HUES6 (cell line): Measurements from ENCODE around the gene PRKCE.

Experiments
- H3K27ac ChIP-seq: 2 replicates; pipeline ENCODE4 v1.7.0; 2013; ENCODE audit warnings: low read depth, mild to moderate bottlenecking, low read length, inconsistent platforms
- H3K27me3 ChIP-seq: 2 replicates; pipeline ENCODE4 v1.6.1; 2013; ENCODE audit warnings: low read length; ENCODE audit not compliant: control insufficient read depth, insufficient read depth
- H3K36me3 ChIP-seq: 2 replicates; pipeline ENCODE4 v1.6.1; 2013; ENCODE audit warnings: low read length; ENCODE audit not compliant: control insufficient read depth, insufficient read depth
- H3K4me1 ChIP-seq: 2 replicates; pipeline ENCODE4 v1.6.1; 2013; ENCODE audit warnings: low read length; ENCODE audit not compliant: control insufficient read depth, insufficient read depth
- H3K4me3 ChIP-seq: 2 replicates; pipeline ENCODE4 v1.5.1; 2013; ENCODE audit warnings: low read depth, low read length
- H3K9ac ChIP-seq: one replicate; pipeline ENCODE4 v1.6.1; 2013; ENCODE audit warnings: mild to moderate bottlenecking, low read length
- H3K9me3 ChIP-seq: 2 replicates; pipeline ENCODE4 v1.6.1; 2013; ENCODE audit warnings: low read depth, low read length; ENCODE audit not compliant: control insufficient read depth, insufficient read depth

The PRKCE gene

DNA sequence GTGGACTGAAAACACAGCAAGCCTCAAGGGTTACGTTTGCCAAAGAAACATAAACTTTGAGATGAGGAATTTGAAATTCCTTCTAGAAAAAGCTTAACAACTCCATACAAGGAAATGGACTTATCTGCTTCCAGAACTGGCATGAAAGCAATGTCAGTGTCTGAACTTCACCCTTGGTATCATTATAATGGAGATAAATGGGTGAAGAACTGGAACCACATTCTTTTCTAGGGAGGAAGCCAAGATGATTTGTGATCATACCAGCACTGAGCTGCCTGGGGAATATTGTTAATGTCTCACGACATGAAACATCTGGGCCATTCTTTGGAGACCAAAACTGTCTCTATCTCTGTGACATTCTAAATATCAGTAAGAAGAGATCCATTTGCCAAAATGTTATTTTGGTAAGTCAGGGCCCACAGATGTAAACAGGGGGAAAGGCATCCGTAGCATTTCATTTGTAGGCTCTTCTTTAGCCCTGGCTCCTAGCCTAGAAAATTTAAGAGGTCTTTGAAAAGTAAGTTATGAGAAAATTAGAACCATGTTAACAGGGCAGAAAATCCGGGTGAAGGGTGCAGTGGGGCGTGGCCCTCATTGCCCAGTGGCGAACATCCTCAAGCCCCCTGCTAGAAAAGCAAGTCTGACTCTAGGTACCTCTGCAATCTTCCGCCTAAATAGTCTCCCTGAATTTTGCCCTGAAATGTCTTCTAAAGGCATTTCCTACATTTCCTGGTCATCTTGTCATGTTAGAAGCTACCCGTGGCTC, 350.4 kb downstream of the PRKCE start:
- Histone ChIP-seq H3K4me3 (no peak overlapping the region), H3K27me3 (no peaks in the 10 kb centered on the region), H3K4me1 (no peaks in the 10 kb centered on the region), H3K27ac (no peak overlapping the region), H3K9me3 (no peaks in the 10 kb centered on the region), H3K9ac (no peak overlapping the region), H3K36me3 (no peaks in the 10 kb centered on the region)

DNA sequence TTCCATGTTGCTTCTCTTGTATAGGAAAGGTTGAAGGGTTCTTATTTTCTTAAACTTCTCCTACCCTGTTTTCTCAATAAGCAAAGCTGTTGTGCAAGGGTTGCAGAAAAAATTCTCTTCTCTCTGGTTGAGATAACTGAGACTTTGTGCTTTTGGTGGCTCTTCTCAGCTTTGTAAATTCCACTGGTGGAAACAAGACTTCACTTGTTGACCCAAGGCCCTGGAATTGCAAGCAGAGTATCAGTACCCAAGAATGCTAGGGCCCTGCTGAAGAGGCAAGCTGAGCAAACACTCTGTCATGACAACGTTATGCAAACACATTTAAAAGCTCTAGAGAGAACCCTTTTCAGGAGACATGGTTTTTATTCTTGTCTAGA, 351.0 kb downstream of the PRKCE start:
- Histone ChIP-seq H3K4me1 (no peaks in the 10 kb centered on the region), H3K27me3 (no peaks in the 10 kb centered on the region), H3K27ac (no peak overlapping the region), H3K4me3 (no peak overlapping the region), H3K36me3 (no peaks in the 10 kb centered on the region), H3K9ac (no peak overlapping the region), H3K9me3 (no peaks in the 10 kb centered on the region)

DNA sequence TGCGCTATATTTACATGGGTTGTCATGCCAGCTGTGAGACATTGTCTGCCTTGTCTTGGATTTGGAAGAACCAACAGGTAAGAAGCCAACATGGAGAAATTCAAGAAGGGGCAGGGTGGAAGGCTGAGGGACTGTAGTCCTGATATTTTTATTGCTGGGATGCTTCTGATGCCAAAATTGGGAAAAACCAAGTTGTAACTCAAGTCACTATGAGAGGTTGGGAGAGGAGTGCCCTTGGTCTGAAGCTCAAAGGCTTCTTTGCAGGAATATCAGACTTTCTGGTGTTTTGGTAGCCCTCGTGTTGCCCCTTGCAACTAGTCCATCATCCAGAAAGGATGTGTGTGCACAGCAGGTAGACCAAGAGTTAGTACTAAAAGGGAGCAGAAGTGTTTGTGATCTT, 351.5 kb downstream of the PRKCE start:
- no peaks in the 10 kb centered on the region for H3K36me3 ChIP-seq
- H3K9ac ChIP-seq, result no peak overlapping the region
- H3K27me3 ChIP-seq, result no peaks in the 10 kb centered on the region
- no peaks in the 10 kb centered on the region for H3K9me3 ChIP-seq
- H3K27ac ChIP-seq, result no peak overlapping the region
- no peak overlapping the region for H3K4me3 ChIP-seq
- H3K4me1 ChIP-seq, result no peaks in the 10 kb centered on the region

DNA sequence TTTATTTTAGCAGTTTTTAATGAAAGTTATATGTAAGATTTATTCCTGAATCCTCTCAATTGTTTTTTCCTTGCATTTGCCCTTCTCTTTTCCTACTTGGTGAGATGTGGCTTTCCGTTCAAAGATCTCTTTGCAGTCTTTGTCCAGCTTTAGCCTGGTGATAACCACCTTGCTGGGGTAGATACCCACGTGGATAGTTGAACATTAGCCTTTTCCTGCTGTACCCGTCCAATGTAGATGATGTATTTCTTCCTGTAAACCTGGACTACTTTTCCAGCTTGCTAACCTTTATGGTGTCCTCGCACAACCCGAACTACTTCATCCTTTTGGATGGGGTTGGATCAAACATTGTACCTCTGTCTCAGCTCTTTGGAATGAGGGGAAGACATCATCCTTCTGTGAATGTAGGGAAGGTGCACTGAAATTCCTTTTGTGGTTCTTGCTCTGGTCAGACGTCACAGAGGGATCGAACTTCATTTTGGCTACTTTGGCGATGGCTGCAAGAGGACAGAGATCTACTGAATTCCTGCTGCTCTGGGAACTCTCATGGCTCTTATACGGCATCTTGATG, 352.5 kb downstream of the PRKCE start:
- Histone ChIP-seq H3K9me3 (no peaks in the 10 kb centered on the region), H3K36me3 (no peaks in the 10 kb centered on the region), H3K9ac (no peak overlapping the region), H3K4me3 (no peak overlapping the region), H3K27ac (no peak overlapping the region), H3K4me1 (no peaks in the 10 kb centered on the region), H3K27me3 (no peaks in the 10 kb centered on the region)

DNA sequence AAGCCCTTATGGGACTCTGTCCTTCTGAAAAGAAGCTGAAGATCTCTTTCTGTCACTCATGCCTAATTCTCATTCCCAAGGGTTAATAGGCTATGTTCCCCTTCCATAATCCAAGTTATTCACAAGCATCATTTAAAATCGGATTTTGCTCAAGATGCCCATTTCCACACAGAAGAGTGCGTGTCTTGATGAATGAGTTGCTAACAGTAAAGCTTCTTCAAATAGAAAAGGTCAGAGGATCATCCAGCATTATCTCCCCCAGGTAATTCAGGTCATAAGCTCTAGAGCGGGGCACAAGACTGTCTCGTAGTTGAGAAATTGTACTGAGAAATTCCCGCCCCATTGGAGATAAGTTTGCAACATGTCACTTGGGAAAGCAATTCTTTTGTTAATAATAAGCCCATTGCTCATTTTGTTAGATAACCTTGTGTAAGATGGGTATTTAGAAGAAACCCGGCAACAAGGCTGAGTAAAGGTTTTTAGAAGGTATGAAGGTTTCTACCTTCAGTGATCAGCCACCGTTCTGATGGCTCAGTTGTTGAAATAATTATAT, 355.1 kb downstream of the PRKCE start:
- Histone ChIP-seq H3K4me1 (no peaks in the 10 kb centered on the region), H3K9ac (no peak overlapping the region), H3K27ac (no peak overlapping the region), H3K9me3 (no peaks in the 10 kb centered on the region), H3K4me3 (no peak overlapping the region), H3K27me3 (no peaks in the 10 kb centered on the region), H3K36me3 (no peaks in the 10 kb centered on the region)

DNA sequence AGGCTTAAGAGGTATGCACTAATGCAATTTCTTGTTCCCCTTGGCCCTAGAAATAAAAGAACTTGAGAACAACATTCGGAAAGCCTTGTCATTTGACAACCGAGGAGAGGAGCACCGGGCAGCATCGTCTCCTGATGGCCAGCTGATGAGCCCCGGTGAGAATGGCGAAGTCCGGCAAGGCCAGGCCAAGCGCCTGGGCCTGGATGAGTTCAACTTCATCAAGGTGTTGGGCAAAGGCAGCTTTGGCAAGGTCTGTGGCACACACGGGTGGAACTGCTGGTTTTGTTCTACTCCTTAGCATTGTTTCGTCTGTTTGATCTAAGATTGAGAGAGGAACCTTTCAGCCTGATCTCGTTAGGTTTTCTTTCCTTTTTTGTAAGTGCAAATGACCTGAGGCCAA, 355.9 kb downstream of the PRKCE start:
- H3K36me3 ChIP-seq, result no peaks in the 10 kb centered on the region
- no peak overlapping the region for H3K9ac ChIP-seq
- H3K27me3 ChIP-seq, result no peaks in the 10 kb centered on the region
- no peaks in the 10 kb centered on the region for H3K9me3 ChIP-seq
- no peak overlapping the region for H3K27ac ChIP-seq
- H3K4me1 ChIP-seq, result no peaks in the 10 kb centered on the region
- no peak overlapping the region for H3K4me3 ChIP-seq

DNA sequence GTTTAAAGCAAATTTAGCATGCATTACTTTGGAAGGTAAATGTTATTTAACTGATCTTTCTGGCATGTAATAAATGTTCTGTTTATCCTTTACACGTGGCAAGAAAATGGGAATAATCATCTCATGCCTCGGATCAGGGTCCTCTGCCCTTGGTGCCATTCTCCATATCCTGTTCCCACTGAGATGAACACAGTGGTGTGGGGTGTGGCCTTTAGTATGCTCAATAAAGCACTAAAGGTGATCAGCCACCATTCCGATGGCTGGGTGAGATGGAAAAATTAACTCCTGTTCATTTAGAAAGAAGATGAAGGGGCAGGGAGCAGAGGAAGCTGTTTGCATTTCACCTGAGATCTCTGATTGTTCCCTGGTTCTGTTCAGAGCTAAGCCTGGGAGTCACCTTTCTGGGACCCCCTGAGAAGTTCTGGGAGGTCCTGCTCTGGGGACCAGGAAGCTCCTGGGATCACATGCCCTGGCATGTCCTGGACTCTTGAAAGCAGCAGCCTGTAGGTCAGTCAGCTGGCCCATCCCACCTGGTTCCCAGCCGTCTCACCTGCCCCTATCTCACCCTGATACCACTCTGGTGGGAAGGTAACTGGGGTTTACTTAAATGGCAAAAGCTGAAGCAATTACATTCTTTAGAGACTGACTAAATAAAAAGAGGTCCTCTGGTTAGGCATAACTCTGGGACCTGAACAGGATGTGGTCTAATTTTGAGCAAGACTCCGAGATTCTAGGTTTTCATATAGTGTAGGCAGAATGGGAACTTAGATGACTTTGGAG, 356.8 kb downstream of the PRKCE start:
- H3K27ac ChIP-seq, result 0 out of 2 replicates have a peak overlapping the region, but pooled peaks have one; percentile 28

DNA sequence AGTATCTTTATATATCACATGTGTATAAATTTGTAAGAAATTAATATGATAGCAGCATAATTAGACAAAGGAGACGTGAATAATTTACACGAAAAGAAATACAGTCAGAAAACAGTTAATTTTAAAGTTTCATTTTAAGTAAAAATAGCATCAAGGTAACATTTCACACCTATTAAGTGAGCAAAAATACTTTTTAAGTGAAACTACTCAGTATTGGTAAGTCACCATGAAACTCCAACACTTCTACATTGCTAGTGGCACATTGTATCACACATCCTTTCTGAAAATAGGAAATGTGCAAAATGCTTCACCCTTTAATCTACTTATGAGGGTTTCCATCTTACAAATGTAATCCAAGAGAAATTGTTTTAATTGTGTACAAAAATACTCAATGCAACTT, 357.8 kb downstream of the PRKCE start:
- no peak overlapping the region for H3K4me3 ChIP-seq
- H3K27me3 ChIP-seq, result no peaks in the 10 kb centered on the region
- H3K9ac ChIP-seq, result no peak overlapping the region
- H3K4me1 ChIP-seq, result no peaks in the 10 kb centered on the region
- no peaks in the 10 kb centered on the region for H3K36me3 ChIP-seq
- H3K27ac ChIP-seq, result no peak overlapping the region
- H3K9me3 ChIP-seq, result no peaks in the 10 kb centered on the region

More for the DNA sequence above, 356.8 kb downstream of the PRKCE start:
- Histone ChIP-seq H3K4me3 (no peak overlapping the region), H3K36me3 (no peaks in the 10 kb centered on the region), H3K9me3 (no peaks in the 10 kb centered on the region), H3K9ac (no peak overlapping the region), H3K27me3 (no peaks in the 10 kb centered on the region), H3K4me1 (no peaks in the 10 kb centered on the region)

DNA sequence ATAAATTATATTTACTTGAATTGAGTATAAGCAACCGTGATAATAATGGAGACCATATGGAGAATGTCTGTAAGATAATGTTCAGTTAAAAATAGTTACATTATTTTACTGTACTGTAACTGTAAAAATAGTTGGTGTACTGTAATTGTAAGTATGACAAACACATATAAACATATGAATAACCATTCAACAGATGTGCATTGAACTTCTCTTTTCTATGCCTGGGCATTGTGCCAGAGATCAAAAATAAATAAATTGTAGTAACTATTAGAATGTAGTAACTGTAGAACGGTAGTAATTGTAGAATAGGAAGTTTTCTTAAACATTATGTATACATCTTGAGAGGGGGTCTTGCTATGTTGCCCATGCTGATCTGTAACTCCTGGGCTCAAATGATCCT, 358.3 kb downstream of the PRKCE start:
- H3K9me3 ChIP-seq, result no peaks in the 10 kb centered on the region
- no peak overlapping the region for H3K27ac ChIP-seq
- H3K4me1 ChIP-seq, result peaks cover 3% of the 10 kb centered on the region
- H3K36me3 ChIP-seq, result no peaks in the 10 kb centered on the region
- H3K27me3 ChIP-seq, result no peaks in the 10 kb centered on the region
- H3K4me3 ChIP-seq, result no peak overlapping the region
- no peak overlapping the region for H3K9ac ChIP-seq

DNA sequence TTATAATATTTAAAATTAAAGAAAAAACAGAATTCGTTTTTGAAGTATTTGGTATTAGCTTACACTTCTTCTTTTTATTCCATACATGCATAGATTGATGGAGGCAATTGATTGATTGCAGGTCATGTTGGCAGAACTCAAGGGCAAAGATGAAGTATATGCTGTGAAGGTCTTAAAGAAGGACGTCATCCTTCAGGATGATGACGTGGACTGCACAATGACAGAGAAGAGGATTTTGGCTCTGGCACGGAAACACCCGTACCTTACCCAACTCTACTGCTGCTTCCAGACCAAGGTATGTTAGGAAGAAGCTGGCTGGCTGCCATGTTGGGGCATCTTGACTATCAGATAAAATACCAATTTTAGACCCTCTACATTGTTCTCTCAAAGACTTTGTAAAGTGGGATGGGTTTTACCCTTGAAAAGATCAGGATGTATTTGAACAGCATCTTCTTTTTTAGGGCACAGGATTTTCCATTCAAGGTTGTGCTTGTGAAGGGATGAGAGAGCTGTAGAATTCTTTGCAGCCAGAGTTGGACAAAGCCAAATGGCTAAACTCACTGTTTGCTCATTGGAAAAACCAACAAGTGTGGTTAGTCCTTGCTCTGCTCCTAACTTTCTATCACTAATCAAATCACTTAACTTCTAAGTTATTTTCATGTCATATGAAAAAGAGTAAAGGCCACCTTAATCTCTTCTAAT, 358.9 kb downstream of the PRKCE start:
- no peaks in the 10 kb centered on the region for H3K9me3 ChIP-seq
- H3K27me3 ChIP-seq, result no peaks in the 10 kb centered on the region
- no peak overlapping the region for H3K27ac ChIP-seq
- H3K9ac ChIP-seq, result no peak overlapping the region
- no peak overlapping the region for H3K4me3 ChIP-seq
- H3K36me3 ChIP-seq, result no peaks in the 10 kb centered on the region
- peaks cover 9% of the 10 kb centered on the region for H3K4me1 ChIP-seq
